ENCODE results near the gene GJB4. TPM values are rescaled to one million over a fixed set of nuclear protein-coding genes. Genes with fewer than 3 reads are reported as not detected.

Gene GJB4
- total RNA-seq, 1 donor, result not detected

GRCh38 chr1:34777519-34778321, 18.2 kb downstream of the GJB4 start:
- H3K27ac ChIP-seq (ENCODE audit: low read depth, low read length), result no peak overlapping the region
- H2AFZ ChIP-seq (ENCODE audit: low read length), result no peak overlapping the region
- H3K27me3 ChIP-seq (ENCODE audit: insufficient read depth, low read length), result peaks cover 61% of the 10 kb centered on the region
- DNase-seq (ENCODE audit: insufficient read length, low spot score, missing footprints), result peak; percentile 42
- no peaks in the 10 kb centered on the region for H3K4me1 ChIP-seq (ENCODE audit: insufficient read depth, low read length)
- no peak overlapping the region for H3K4me2 ChIP-seq (ENCODE audit: insufficient read depth, low read length)
- no peaks in the 10 kb centered on the region for H3K9me3 ChIP-seq (ENCODE audit: low read depth, low read length)
- TF ChIP-seq CTCF (IDR thresholded peaks at IDR 0.05; ENCODE audit: extremely low read depth, low read depth, low read length), result no peak
- no peak overlapping the region for H3K4me3 ChIP-seq (ENCODE audit: insufficient read depth, low read length)
- H3K36me3 ChIP-seq (ENCODE audit: insufficient read depth, low read length), result no peaks in the 10 kb centered on the region
- no peaks in the 10 kb centered on the region for H4K20me1 ChIP-seq (ENCODE audit: insufficient read depth, low read length)
- H3K79me2 ChIP-seq (ENCODE audit: insufficient read depth, low read length), result no peaks in the 10 kb centered on the region

GRCh38 chr1:34778381-34778780, 18.8 kb downstream of the GJB4 start:
- no peak for DNase-seq (ENCODE audit: insufficient read length, low spot score, missing footprints)
- H3K27ac ChIP-seq (ENCODE audit: low read depth, low read length), result no peak overlapping the region
- no peaks in the 10 kb centered on the region for H3K36me3 ChIP-seq (ENCODE audit: insufficient read depth, low read length)
- peaks cover 62% of the 10 kb centered on the region for H3K27me3 ChIP-seq (ENCODE audit: insufficient read depth, low read length)
- H3K4me2 ChIP-seq (ENCODE audit: insufficient read depth, low read length), result no peak overlapping the region
- H3K9me3 ChIP-seq (ENCODE audit: low read depth, low read length), result no peaks in the 10 kb centered on the region
- no peaks in the 10 kb centered on the region for H3K79me2 ChIP-seq (ENCODE audit: insufficient read depth, low read length)
- H4K20me1 ChIP-seq (ENCODE audit: insufficient read depth, low read length), result no peaks in the 10 kb centered on the region
- no peak overlapping the region for H3K4me3 ChIP-seq (ENCODE audit: insufficient read depth, low read length)
- no peak for TF ChIP-seq CTCF (IDR thresholded peaks at IDR 0.05; ENCODE audit: extremely low read depth, low read depth, low read length)
- no peaks in the 10 kb centered on the region for H3K4me1 ChIP-seq (ENCODE audit: insufficient read depth, low read length)
- H2AFZ ChIP-seq (ENCODE audit: low read length), result no peak overlapping the region

- no peaks in the 10 kb centered on the region for H3K4me1 ChIP-seq (ENCODE audit: insufficient read depth, low read length)
- no peak overlapping the region for H3K27ac ChIP-seq (ENCODE audit: low read depth, low read length)
- no peak for DNase-seq (ENCODE audit: insufficient read length, low spot score, missing footprints)
- no peaks in the 10 kb centered on the region for H4K20me1 ChIP-seq (ENCODE audit: insufficient read depth, low read length)
- no peak overlapping the region for H2AFZ ChIP-seq (ENCODE audit: low read length)
- no peaks in the 10 kb centered on the region for H3K79me2 ChIP-seq (ENCODE audit: insufficient read depth, low read length)
- H3K36me3 ChIP-seq (ENCODE audit: insufficient read depth, low read length), result no peaks in the 10 kb centered on the region
- TF ChIP-seq CTCF (IDR thresholded peaks at IDR 0.05; ENCODE audit: extremely low read depth, low read depth, low read length), result no peak
- H3K4me3 ChIP-seq (ENCODE audit: insufficient read depth, low read length), result no peak overlapping the region
- H3K27me3 ChIP-seq (ENCODE audit: insufficient read depth, low read length), result peaks cover 62% of the 10 kb centered on the region
- H3K9me3 ChIP-seq (ENCODE audit: low read depth, low read length), result no peaks in the 10 kb centered on the region
- no peak overlapping the region for H3K4me2 ChIP-seq (ENCODE audit: insufficient read depth, low read length)
Observed at GRCh38 chr1:34779005-34779404, 19.5 kb downstream of the GJB4 start.

GRCh38 chr1:34779526-34779925, 20.0 kb downstream of the GJB4 start:
- no peaks in the 10 kb centered on the region for H4K20me1 ChIP-seq (ENCODE audit: insufficient read depth, low read length)
- H3K4me1 ChIP-seq (ENCODE audit: insufficient read depth, low read length), result no peaks in the 10 kb centered on the region
- H3K36me3 ChIP-seq (ENCODE audit: insufficient read depth, low read length), result no peaks in the 10 kb centered on the region
- peaks cover 62% of the 10 kb centered on the region for H3K27me3 ChIP-seq (ENCODE audit: insufficient read depth, low read length)
- no peak overlapping the region for H3K4me3 ChIP-seq (ENCODE audit: insufficient read depth, low read length)
- no peaks in the 10 kb centered on the region for H3K9me3 ChIP-seq (ENCODE audit: low read depth, low read length)
- H3K79me2 ChIP-seq (ENCODE audit: insufficient read depth, low read length), result no peaks in the 10 kb centered on the region
- DNase-seq (ENCODE audit: insufficient read length, low spot score, missing footprints), result no peak
- no peak overlapping the region for H3K27ac ChIP-seq (ENCODE audit: low read depth, low read length)
- no peak for TF ChIP-seq CTCF (IDR thresholded peaks at IDR 0.05; ENCODE audit: extremely low read depth, low read depth, low read length)
- H3K4me2 ChIP-seq (ENCODE audit: insufficient read depth, low read length), result no peak overlapping the region
- no peak overlapping the region for H2AFZ ChIP-seq (ENCODE audit: low read length)
